Stimulated activated CD8-positive, alpha-beta memory T cell treated with anti-CD3 and anti-CD28 coated beads, Interleukin-12 subunit alpha, Interleukin-12 subunit beta, amount 100 ng/mL, for 1 hour (primary cell): ENCODE results near the gene ACP6.
"Not testable (repeated sequence)": the region's sequence is repeated elsewhere in the genome, so short reads cannot be mapped to it uniquely, and the experiment has no call there.

Source experiments
- DNase-seq: peaks from one replicate; pipeline ENCODE4 v3.0.0-alpha.2; 2020; ENCODE audit warnings: low read depth

The ACP6 gene

GRCh38 chr1:147670319-147671001 lies at the start of gene ACP6:
TSS of gene ACP6 (minus strand) at chr1:147670524. CDS start at chr1:147670048, 476 bp downstream.
- peak; percentile 74 for DNase-seq

GRCh38 chr1:147719711-147720225 lies 49.4 kb upstream of the ACP6 start:
- DNase-seq: no peak

GRCh38 chr1:147719029-147719698 lies 48.8 kb upstream of the ACP6 start:
- no peak for DNase-seq

- no peak for DNase-seq
Measured at GRCh38 chr1:147717706-147718097, 47.4 kb upstream of the ACP6 start.

GRCh38 chr1:147717051-147717705 lies 46.9 kb upstream of the ACP6 start:
- DNase-seq: no peak

- no peak for DNase-seq
Measured at GRCh38 chr1:147712605-147713004, 42.3 kb upstream of the ACP6 start.

- DNase-seq: peak; percentile 31
Measured at GRCh38 chr1:147700042-147701006, 30.0 kb upstream of the ACP6 start.

GRCh38 chr1:147699686-147700041 lies 29.3 kb upstream of the ACP6 start:
- no peak for DNase-seq

GRCh38 chr1:147683163-147683763 lies 12.9 kb upstream of the ACP6 start:
- no peak for DNase-seq

GRCh38 chr1:147680608-147681235 lies 10.4 kb upstream of the ACP6 start:
- DNase-seq: not testable (repeated sequence)

GRCh38 chr1:147677681-147678080 lies 7.4 kb upstream of the ACP6 start:
- not testable (repeated sequence) for DNase-seq

- DNase-seq: no peak
Measured at GRCh38 chr1:147676311-147677085, 6.2 kb upstream of the ACP6 start.

- DNase-seq: no peak
Measured at GRCh38 chr1:147673816-147674215, 3.5 kb upstream of the ACP6 start.

- no peak for DNase-seq
Measured at GRCh38 chr1:147673406-147673805, 3.1 kb upstream of the ACP6 start.

GRCh38 chr1:147669469-147670318 lies 630 bp downstream of the ACP6 start:
- no peak for DNase-seq

- no peak for DNase-seq
Measured at GRCh38 chr1:147665521-147665920, 4.8 kb downstream of the ACP6 start.

- no peak for DNase-seq
Measured at GRCh38 chr1:147664206-147664605, 6.1 kb downstream of the ACP6 start.

- no peak for DNase-seq
Measured at GRCh38 chr1:147654511-147654910, 15.8 kb downstream of the ACP6 start.

- no peak for DNase-seq
Measured at GRCh38 chr1:147652306-147652705, 18.0 kb downstream of the ACP6 start.
